ENCODE measurements around the gene MYO9A. TPM values are rescaled to one million over a fixed set of nuclear protein-coding genes. Genes with fewer than 3 reads are reported as not detected.

MYO9A gene
- 18.3 TPM for total RNA-seq

DNA sequence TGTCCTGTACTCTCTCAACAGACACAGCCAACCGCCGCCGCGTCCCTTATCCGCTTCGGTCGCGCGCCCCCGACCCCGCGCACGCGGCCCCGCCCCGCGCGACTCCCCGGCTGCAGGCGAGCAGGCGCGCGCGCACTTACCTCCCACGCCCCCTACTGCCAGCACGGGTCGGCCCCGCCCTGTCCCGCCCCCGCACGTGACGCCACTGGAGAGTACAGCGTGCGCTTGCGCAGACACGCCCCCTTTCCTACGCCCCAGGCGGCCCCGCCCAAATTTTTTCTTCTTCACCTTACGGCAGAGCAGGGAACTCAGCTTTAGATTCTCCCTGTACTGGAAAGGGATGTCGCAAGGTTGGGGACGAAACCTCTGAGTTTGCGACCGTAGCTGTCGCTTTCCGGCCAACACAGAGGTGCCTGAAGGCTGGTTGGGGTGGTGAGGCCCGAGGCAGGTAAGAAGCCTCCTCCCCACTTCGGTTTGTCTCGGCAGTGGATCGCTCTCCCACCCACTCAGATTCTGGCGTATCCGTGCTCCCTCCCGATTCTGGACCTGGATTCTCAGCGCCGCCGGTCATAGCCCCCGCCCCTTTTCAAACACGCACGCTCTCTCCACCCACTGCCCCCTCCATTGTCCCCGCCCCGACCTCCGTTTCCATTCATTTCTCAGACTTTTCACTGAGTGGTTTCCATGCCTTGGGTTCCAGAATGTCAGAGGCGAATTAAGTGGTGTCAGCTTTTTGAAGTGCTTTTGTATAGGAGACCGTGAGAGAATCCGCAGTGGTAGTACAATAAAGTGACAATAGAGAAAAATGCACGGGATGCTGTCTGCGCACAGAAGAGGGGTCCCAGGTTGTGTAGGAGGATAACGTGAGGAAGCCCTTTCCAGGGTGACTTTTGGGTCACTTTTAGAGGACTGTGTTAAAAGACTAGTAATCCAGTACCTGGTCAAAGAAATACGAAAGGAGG, at the start of gene MYO9A, which contains the start of gene SENP8:
TSS of gene MYO9A (minus strand) at position 134 of the 962 bp plus-strand sequence. CDS start 71,587 bp downstream, outside the sequence.
TSS of gene SENP8 (plus strand) at position 387 of the 962 bp plus-strand sequence. CDS start 21,221 bp downstream, outside the sequence.
- peak; percentile 98 to 99 (median 99) for DNase-seq (ENCODE audit: low read depth in 2 of 3, low spot score in 2 of 3)

DNA sequence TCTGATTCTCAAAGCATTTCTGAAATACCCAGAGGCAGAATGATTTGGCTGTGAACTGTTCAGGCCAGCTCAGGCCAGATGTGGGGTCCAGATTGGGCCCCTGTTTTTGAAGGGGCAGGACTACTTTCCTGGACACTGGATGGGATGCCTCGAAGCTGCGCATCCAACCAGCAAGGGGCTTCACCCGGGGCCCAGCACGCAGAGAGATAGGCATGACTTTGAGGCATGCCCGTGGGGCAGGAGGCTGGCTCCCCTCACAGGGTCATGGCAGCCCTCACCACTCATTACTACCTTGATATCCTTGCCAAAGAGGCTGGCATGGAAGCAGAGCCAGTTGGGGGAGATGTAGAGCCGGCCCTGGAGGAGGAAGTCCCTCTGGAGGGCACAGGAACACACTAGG, 49.5 kb upstream of the MYO9A start:
- DNase-seq (ENCODE audit: low read depth in 2 of 3, low spot score in 2 of 3): no peak

DNA sequence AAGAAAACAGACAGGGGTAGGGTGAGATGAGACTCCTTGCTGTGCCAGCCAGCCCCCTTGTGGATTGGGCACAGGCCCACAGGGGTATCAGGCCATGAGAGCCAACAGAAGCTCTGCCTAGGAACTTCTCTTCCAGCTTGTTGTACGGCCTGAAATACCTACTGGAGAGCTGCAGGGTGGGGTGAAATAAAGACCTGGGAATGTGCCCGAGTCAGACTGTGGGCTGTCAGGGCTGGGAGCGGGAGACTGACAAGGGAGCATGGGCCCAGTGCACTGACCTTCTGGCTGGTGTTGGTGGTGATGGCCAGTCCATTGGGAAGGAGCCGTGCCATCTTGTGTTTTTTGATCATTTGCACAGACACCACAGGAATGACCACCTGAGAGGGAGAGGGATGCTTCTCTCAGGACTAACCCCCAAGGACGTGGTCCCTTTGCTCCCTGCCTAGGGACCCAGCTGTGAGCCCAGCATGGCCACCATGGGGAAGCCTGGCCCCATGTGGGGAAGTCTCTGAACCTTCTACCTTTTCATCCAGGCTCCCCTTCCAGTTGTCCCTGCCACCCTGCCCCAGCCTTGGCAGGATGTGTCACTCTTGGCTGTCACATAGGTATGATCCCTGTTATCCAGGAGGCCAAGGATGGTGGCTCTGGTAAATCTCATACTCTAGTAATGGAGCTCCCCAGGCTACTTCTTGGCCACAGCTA, 48.9 kb upstream of the MYO9A start:
- no peak for DNase-seq (ENCODE audit: low read depth in 2 of 3, low spot score in 2 of 3)

DNA sequence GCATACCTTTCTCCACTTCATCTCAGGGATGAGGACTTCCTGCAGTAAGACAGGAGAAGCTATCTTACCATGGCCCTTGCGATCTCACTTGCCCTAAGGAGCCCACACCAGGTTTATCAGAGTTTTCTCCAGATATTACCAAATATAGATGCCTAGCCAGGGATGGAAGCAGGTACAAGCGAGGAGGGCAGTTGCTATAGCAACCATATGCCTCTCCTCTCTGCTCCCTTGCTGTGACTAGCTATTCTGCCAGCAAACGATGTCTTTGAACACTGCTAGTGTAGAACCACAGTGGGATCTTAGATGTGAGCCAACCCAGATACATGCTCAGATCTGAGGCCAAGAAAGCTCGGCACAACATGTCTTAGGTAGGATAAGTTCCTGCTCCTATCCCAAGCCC, 45.8 kb upstream of the MYO9A start:
- DNase-seq (ENCODE audit: low read depth in 2 of 3, low spot score in 2 of 3): no peak

DNA sequence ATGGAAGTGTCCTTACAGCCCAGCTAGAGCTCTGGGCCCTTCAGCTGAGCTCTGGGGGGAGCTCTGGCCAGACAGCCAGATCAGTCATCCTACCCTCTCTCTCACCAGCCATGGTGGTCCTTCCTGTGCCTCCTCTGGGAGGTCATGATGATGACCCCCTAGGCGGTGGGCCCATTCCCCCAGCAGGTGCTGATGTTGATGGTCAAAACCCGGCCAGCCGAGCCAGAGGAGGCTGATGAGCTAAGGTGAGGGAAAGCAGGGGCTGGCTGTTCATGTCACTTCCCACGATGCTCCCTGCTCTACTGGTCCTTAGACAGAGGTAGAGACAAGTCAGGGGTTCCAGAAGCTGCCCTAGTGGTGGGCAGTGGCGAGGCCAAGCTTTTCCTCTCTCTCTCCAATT, 44.6 kb upstream of the MYO9A start:
- DNase-seq (ENCODE audit: low read depth in 2 of 3, low spot score in 2 of 3): no peak

GRCh38 chr15:72161361-72162132, 43.6 kb upstream of the MYO9A start:
- DNase-seq (ENCODE audit: low read depth in 2 of 3, low spot score in 2 of 3): no peak

- DNase-seq (ENCODE audit: low read depth in 2 of 3, low spot score in 2 of 3): no peak
These were observed 42.8 kb upstream of the MYO9A start for GRCh38 chr15:72160696-72161245.

DNA sequence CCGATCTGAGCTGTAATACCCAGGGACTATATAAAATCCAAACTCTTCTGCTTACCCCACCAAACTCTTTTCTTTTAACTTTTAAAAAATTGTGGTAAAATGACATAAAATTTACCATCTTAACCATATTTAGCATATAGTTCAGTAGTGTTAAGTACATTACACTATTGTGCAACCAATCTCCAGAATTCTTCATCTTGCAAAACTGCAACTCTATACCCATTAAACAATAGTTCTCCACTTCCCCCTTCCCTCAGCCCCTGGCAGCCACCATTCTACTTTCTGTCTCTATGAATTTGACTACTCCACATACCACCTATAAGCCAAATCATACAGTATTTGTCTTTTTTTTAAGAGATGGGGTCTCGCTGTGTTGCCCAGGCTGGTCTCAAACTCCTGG, 39.0 kb upstream of the MYO9A start:
- no peak for DNase-seq (ENCODE audit: low read depth in 2 of 3, low spot score in 2 of 3)

GRCh38 chr15:72155635-72156616, 38.0 kb upstream of the MYO9A start:
- DNase-seq (ENCODE audit: low read depth in 2 of 3, low spot score in 2 of 3): peak; percentile 48 to 91 (median 75)

GRCh38 chr15:72155003-72155621, 37.2 kb upstream of the MYO9A start:
- DNase-seq (ENCODE audit: low read depth in 2 of 3, low spot score in 2 of 3): no peak

- DNase-seq (ENCODE audit: low read depth in 2 of 3, low spot score in 2 of 3): no peak
These were observed 36.4 kb upstream of the MYO9A start for GRCh38 chr15:72154316-72154715.

DNA sequence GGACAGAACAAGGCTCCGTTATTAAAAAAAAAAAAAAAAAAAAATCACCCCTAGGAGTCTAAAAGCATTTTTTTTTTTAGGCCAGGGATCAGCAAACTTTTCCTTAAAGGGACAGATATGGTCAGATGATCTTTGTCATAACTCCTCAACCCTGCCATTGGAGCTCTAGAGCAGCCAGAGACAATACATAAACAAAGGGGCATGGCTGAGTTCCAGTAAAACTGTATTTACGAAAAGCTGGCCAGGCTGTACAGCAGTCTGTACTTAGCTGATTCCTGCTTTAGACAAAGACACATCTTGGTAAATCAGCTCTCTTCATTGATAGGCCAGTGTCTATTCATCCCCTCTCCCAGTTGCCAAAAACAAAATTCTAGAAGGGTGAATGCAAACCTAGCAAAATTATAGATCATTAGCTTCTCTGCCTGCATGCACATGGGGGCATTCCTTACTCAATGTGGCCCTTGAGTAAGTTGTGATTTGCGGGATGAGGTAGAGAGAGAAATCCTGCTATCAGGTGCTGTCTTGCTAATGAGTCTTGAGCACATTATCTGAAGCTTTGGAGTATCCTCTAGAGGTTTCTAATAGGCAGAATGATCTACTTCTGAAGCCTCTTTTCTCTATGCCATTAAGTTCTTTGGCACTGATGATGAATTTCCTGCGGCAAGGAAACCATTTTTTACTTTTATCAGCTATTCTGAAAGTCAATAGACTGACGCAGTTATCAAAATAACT, 35.5 kb upstream of the MYO9A start:
- no peak for DNase-seq (ENCODE audit: low read depth in 2 of 3, low spot score in 2 of 3)

- no peak for DNase-seq (ENCODE audit: low read depth in 2 of 3, low spot score in 2 of 3)
These were observed 29.5 kb upstream of the MYO9A start for GRCh38 chr15:72147418-72147817.

GRCh38 chr15:72146934-72147333, 29.0 kb upstream of the MYO9A start:
- DNase-seq (ENCODE audit: low read depth in 2 of 3, low spot score in 2 of 3): no peak

DNA sequence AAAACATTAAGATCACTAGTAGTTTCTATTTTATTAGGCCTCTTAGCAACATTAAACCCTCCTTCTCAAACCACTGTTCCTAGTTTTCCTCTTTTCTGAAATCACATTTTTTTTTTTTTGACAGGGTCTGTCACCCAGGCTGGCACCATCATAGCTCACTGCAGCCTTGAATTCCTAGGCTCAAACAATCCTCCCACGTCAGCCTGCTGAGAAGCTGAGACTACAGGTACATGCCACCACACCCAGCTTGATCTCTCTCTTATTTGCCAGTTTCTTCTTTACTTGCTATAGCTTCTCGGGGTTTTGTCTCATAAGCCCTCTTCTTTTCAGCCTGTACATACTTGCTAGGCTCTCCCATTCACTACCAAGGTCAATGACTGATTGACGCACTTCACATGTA, 28.3 kb upstream of the MYO9A start:
- no peak for DNase-seq (ENCODE audit: low read depth in 2 of 3, low spot score in 2 of 3)

GRCh38 chr15:72141171-72142084, 23.5 kb upstream of the MYO9A start:
- DNase-seq (ENCODE audit: low read depth in 2 of 3, low spot score in 2 of 3): peak in 1 of 3 donors; percentile 16

- DNase-seq (ENCODE audit: low read depth in 2 of 3, low spot score in 2 of 3): no peak
These were observed 22.1 kb upstream of the MYO9A start for GRCh38 chr15:72140088-72140487.
